ENCODE measurements around the gene CMTM5.

CMTM5 gene

GRCh38 chr14:23358042-23358441 is 18.8 kb upstream of the CMTM5 start:
- POLR2A ChIA-PET, result no interaction called here

GRCh38 chr14:23358553-23359166 is 18.2 kb upstream of the CMTM5 start:
- Histone ChIP-seq H3K27me3 (replicated peaks in 2 of 5; ENCODE audit: control insufficient read depth in 4 of 5, insufficient read depth in 5 of 5, low read length in 4 of 5) (peaks cover 2 to 27% (median 13%) of the 10 kb centered on the region in 5 experiments), H3K4me3 (ENCODE audit: control insufficient read depth in 1 of 7, extremely low read depth in 1 of 7, insufficient read depth in 4 of 7, low read depth in 2 of 7, low read length in 6 of 7) (no peak overlapping the region), H3K36me3 (ENCODE audit: control insufficient read depth in 4 of 4, insufficient read depth in 4 of 4, low read length in 3 of 4) (no peaks in the 10 kb centered on the region), H3K27ac (ENCODE audit: insufficient read depth in 1 of 2, low read depth in 1 of 2, low read length in 2 of 2, poor library complexity in 1 of 2, severe bottlenecking in 2 of 2) (no peak overlapping the region), H3K4me1 (ENCODE audit: control extremely low read depth in 1 of 4, control insufficient read depth in 4 of 4, insufficient read depth in 4 of 4, low read length in 3 of 4) (no peaks in the 10 kb centered on the region), H3K9me3 (ENCODE audit: control extremely low read depth in 1 of 5, control insufficient read depth in 4 of 5, insufficient read depth in 2 of 5, low read depth in 1 of 5, low read length in 4 of 5) (no peaks in the 10 kb centered on the region)
- ChIA-PET CTCF (interaction anchor here (1.5 to 2.2 kb wide), 3 partner anchors 10 to 14 kb away, joined by 3 to 16 read pairs (median 4); partner anchors contain the start of gene IL25), POLR2A (no interaction called here)
- DNase-seq, result no peak
- 95% methylated on average over 12 of the region's 12 CpGs for WGBS (ENCODE audit: insufficient coverage)

More at GRCh38 chr14:23358042-23358441, 18.8 kb upstream of the CMTM5 start:
- Histone ChIP-seq H3K9me3 (ENCODE audit: control extremely low read depth in 1 of 5, control insufficient read depth in 4 of 5, insufficient read depth in 2 of 5, low read depth in 1 of 5, low read length in 4 of 5) (no peaks in the 10 kb centered on the region), H3K4me1 (ENCODE audit: control extremely low read depth in 1 of 4, control insufficient read depth in 4 of 4, insufficient read depth in 4 of 4, low read length in 3 of 4) (peaks cover 0 to 2% (median 0%) of the 10 kb centered on the region in 4 experiments), H3K4me3 (ENCODE audit: control insufficient read depth in 1 of 7, extremely low read depth in 1 of 7, insufficient read depth in 4 of 7, low read depth in 2 of 7, low read length in 6 of 7) (no peak overlapping the region), H3K36me3 (ENCODE audit: control insufficient read depth in 4 of 4, insufficient read depth in 4 of 4, low read length in 3 of 4) (no peaks in the 10 kb centered on the region), H3K27me3 (replicated peaks in 2 of 5; ENCODE audit: control insufficient read depth in 4 of 5, insufficient read depth in 5 of 5, low read length in 4 of 5) (peaks cover 0 to 32% (median 10%) of the 10 kb centered on the region in 5 experiments), H3K27ac (ENCODE audit: insufficient read depth in 1 of 2, low read depth in 1 of 2, low read length in 2 of 2, poor library complexity in 1 of 2, severe bottlenecking in 2 of 2) (no peak overlapping the region)
- 94% methylated on average over 3 of the region's 3 CpGs for WGBS (ENCODE audit: insufficient coverage)
- no peak for DNase-seq
- CTCF ChIA-PET, result interaction anchor here (1.5 kb wide), 1 partner anchor 14 kb away, joined by 3 read pairs; the partner anchor contains the start of gene IL25

GRCh38 chr14:23359167-23359626 is 17.6 kb upstream of the CMTM5 start:
- DNase-seq, result no peak
- POLR2A ChIA-PET, result interaction anchor here (0.6 kb wide), 1 partner anchor 120 kb away, joined by 3 read pairs; no protein-coding TSS in a partner anchor
- H3K4me1 ChIP-seq (ENCODE audit: control extremely low read depth in 1 of 4, control insufficient read depth in 4 of 4, insufficient read depth in 4 of 4, low read length in 3 of 4), result no peaks in the 10 kb centered on the region
- H3K36me3 ChIP-seq (ENCODE audit: control insufficient read depth in 4 of 4, insufficient read depth in 4 of 4, low read length in 3 of 4), result no peaks in the 10 kb centered on the region
- CTCF ChIA-PET, result interaction anchor here (1.5 to 7.1 kb wide), 5 partner anchors 9 to 32 kb away, joined by 4 to 44 read pairs (median 6); no protein-coding TSS in a partner anchor
- H3K27ac ChIP-seq (ENCODE audit: insufficient read depth in 1 of 2, low read depth in 1 of 2, low read length in 2 of 2, poor library complexity in 1 of 2, severe bottlenecking in 2 of 2), result no peak overlapping the region
- H3K27me3 ChIP-seq (replicated peaks in 2 of 5; ENCODE audit: control insufficient read depth in 4 of 5, insufficient read depth in 5 of 5, low read length in 4 of 5), result peaks cover 2 to 30% (median 16%) of the 10 kb centered on the region in 5 experiments
- WGBS (ENCODE audit: insufficient coverage), result 90% methylated on average over 2 of the region's 11 CpGs
- no peaks in the 10 kb centered on the region for H3K9me3 ChIP-seq (ENCODE audit: control extremely low read depth in 1 of 5, control insufficient read depth in 4 of 5, insufficient read depth in 2 of 5, low read depth in 1 of 5, low read length in 4 of 5)
- H3K4me3 ChIP-seq (ENCODE audit: control insufficient read depth in 1 of 7, extremely low read depth in 1 of 7, insufficient read depth in 4 of 7, low read depth in 2 of 7, low read length in 6 of 7), result no peak overlapping the region

- H3K36me3 ChIP-seq (ENCODE audit: control insufficient read depth in 4 of 4, insufficient read depth in 4 of 4, low read length in 3 of 4), result no peaks in the 10 kb centered on the region
- 94% methylated on average over 16 of the region's 22 CpGs for WGBS (ENCODE audit: insufficient coverage)
- no peak overlapping the region for H3K27ac ChIP-seq (ENCODE audit: insufficient read depth in 1 of 2, low read depth in 1 of 2, low read length in 2 of 2, poor library complexity in 1 of 2, severe bottlenecking in 2 of 2)
- CTCF ChIA-PET, result interaction anchor here (0.6 to 7.1 kb wide), 9 partner anchors 9 to 95 kb away, joined by 4 to 44 read pairs (median 6); partner anchors contain the start of gene IL25
- H3K4me1 ChIP-seq (ENCODE audit: control extremely low read depth in 1 of 4, control insufficient read depth in 4 of 4, insufficient read depth in 4 of 4, low read length in 3 of 4), result peaks cover 0 to 5% (median 2%) of the 10 kb centered on the region in 4 experiments
- no peaks in the 10 kb centered on the region for H3K9me3 ChIP-seq (ENCODE audit: control extremely low read depth in 1 of 5, control insufficient read depth in 4 of 5, insufficient read depth in 2 of 5, low read depth in 1 of 5, low read length in 4 of 5)
- H3K4me3 ChIP-seq (ENCODE audit: control insufficient read depth in 1 of 7, extremely low read depth in 1 of 7, insufficient read depth in 4 of 7, low read depth in 2 of 7, low read length in 6 of 7), result no peak overlapping the region
- POLR2A ChIA-PET, result interaction anchor here (0.6 kb wide), 1 partner anchor 120 kb away, joined by 3 read pairs; no protein-coding TSS in a partner anchor
- no peak for DNase-seq
- peaks cover 2 to 33% (median 21%) of the 10 kb centered on the region in 5 experiments for H3K27me3 ChIP-seq (replicated peaks in 2 of 5; ENCODE audit: control insufficient read depth in 4 of 5, insufficient read depth in 5 of 5, low read length in 4 of 5)
Measured at GRCh38 chr14:23359722-23360447, 17.0 kb upstream of the CMTM5 start.

- H3K4me1 ChIP-seq (ENCODE audit: control extremely low read depth in 1 of 4, control insufficient read depth in 4 of 4, insufficient read depth in 4 of 4, low read length in 3 of 4), result peaks cover 0 to 11% (median 5%) of the 10 kb centered on the region in 4 experiments
- DNase-seq, result no peak
- no peaks in the 10 kb centered on the region for H3K9me3 ChIP-seq (ENCODE audit: control extremely low read depth in 1 of 5, control insufficient read depth in 4 of 5, insufficient read depth in 2 of 5, low read depth in 1 of 5, low read length in 4 of 5)
- POLR2A ChIA-PET, result no interaction called here
- peaks cover 2 to 36% (median 23%) of the 10 kb centered on the region in 5 experiments for H3K27me3 ChIP-seq (replicated peaks in 2 of 5; ENCODE audit: control insufficient read depth in 4 of 5, insufficient read depth in 5 of 5, low read length in 4 of 5)
- CTCF ChIA-PET, result interaction anchor here (0.6 to 7.1 kb wide), 9 partner anchors 8 to 94 kb away, joined by 4 to 44 read pairs (median 6); partner anchors contain the start of gene IL25
- H3K36me3 ChIP-seq (ENCODE audit: control insufficient read depth in 4 of 4, insufficient read depth in 4 of 4, low read length in 3 of 4), result no peaks in the 10 kb centered on the region
- no peak overlapping the region for H3K4me3 ChIP-seq (ENCODE audit: control insufficient read depth in 1 of 7, extremely low read depth in 1 of 7, insufficient read depth in 4 of 7, low read depth in 2 of 7, low read length in 6 of 7)
- 93% methylated on average over 5 of the region's 11 CpGs for WGBS (ENCODE audit: insufficient coverage)
- no peak overlapping the region for H3K27ac ChIP-seq (ENCODE audit: insufficient read depth in 1 of 2, low read depth in 1 of 2, low read length in 2 of 2, poor library complexity in 1 of 2, severe bottlenecking in 2 of 2)
Measured at GRCh38 chr14:23360496-23360895, 16.4 kb upstream of the CMTM5 start.

GRCh38 chr14:23361320-23361719 is 15.5 kb upstream of the CMTM5 start:
- H3K27ac ChIP-seq (ENCODE audit: insufficient read depth in 1 of 2, low read depth in 1 of 2, low read length in 2 of 2, poor library complexity in 1 of 2, severe bottlenecking in 2 of 2), result no peak overlapping the region
- peaks cover 2 to 41% (median 29%) of the 10 kb centered on the region in 5 experiments for H3K27me3 ChIP-seq (replicated peaks in 2 of 5; ENCODE audit: control insufficient read depth in 4 of 5, insufficient read depth in 5 of 5, low read length in 4 of 5)
- no peaks in the 10 kb centered on the region for H3K36me3 ChIP-seq (ENCODE audit: control insufficient read depth in 4 of 4, insufficient read depth in 4 of 4, low read length in 3 of 4)
- no peak overlapping the region for H3K4me3 ChIP-seq (ENCODE audit: control insufficient read depth in 1 of 7, extremely low read depth in 1 of 7, insufficient read depth in 4 of 7, low read depth in 2 of 7, low read length in 6 of 7)
- POLR2A ChIA-PET, result no interaction called here
- no peaks in the 10 kb centered on the region for H3K9me3 ChIP-seq (ENCODE audit: control extremely low read depth in 1 of 5, control insufficient read depth in 4 of 5, insufficient read depth in 2 of 5, low read depth in 1 of 5, low read length in 4 of 5)
- peaks cover 0 to 17% (median 7%) of the 10 kb centered on the region in 4 experiments for H3K4me1 ChIP-seq (ENCODE audit: control extremely low read depth in 1 of 4, control insufficient read depth in 4 of 4, insufficient read depth in 4 of 4, low read length in 3 of 4)
- peak in 1 of 3 donors; percentile 27 for DNase-seq
- CTCF ChIA-PET, result interaction anchor here (0.7 to 7.1 kb wide), 9 partner anchors 9 to 97 kb away, joined by 3 to 44 read pairs (median 5); partner anchors contain the start of gene IL25
